Thyroid gland (tissue), 4 donors: ENCODE data around the gene CRABP2.

Experiments
- CTCF ChIP-seq, 6 experiments: fragments of 200-600 bp in 3 of 6; fragments of 450-650 bp in 3 of 6; sonication (generic) in 3 of 6; IDR thresholded peaks; one replicate each; pipeline ENCODE4 v1.5.1; 2016 to 2019; ENCODE audit warnings: antibody characterized with exemption in 6 of 6, mild to moderate bottlenecking in 2 of 6, inconsistent platforms in 1 of 6, moderate library complexity in 1 of 6
- POLR2A ChIP-seq, 2 donors: fragments of 450-650 bp; IDR thresholded peaks; one replicate each; pipeline ENCODE4 v1.6.1; 2017; ENCODE audit warnings: antibody characterized with exemption in 2 of 2, mild to moderate bottlenecking in 2 of 2, moderate library complexity in 1 of 2

- no peak for TF ChIP-seq POLR2A (IDR thresholded peaks at IDR 0.05)
- TF ChIP-seq CTCF (IDR thresholded peaks at IDR 0.05), result no peak
These were observed 29.1 kb downstream of the CRABP2 start for GRCh38 chr1:156676114-156676819.
